OCI-LY3 (cell line): ENCODE results near the gene IL21R.

Experiments
- H2AFZ ChIP-seq: fragments of 200-600, 300-600 bp; shearing (Covaris generic); 2 replicates; pipeline ENCODE4 v1.6.0; 2014; ENCODE audit warnings: antibody characterized with exemption, low read depth, low read length
- H3K27ac ChIP-seq: fragments of 200-600, 300-600 bp; sonication (generic); 2 replicates; pipeline ENCODE4 v1.5.1; 2014; ENCODE audit warnings: mild to moderate bottlenecking, low read length, moderate library complexity, mixed read lengths
- H3K27me3 ChIP-seq: fragments of 200-600, 300-600 bp; sonication (generic); 2 replicates; pipeline ENCODE4 v1.6.1; 2014; ENCODE audit warnings: low read depth, low read length, mixed read lengths
- H3K36me3 ChIP-seq: fragments of 200-600, 300-600 bp; sonication (generic); replicated peaks from 2 replicates; pipeline ENCODE3; 2014; ENCODE audit warnings: low read depth, low read length, mixed read lengths
- H3K4me1 ChIP-seq: fragments of 300-600, 200-600 bp; sonication (generic); 2 replicates; pipeline ENCODE4 v1.6.1; 2014; ENCODE audit warnings: low read length, mixed read lengths
- H3K4me2 ChIP-seq: fragments of 200-600, 300-600 bp; sonication (generic); 2 replicates; pipeline ENCODE4 v1.6.1; 2014; ENCODE audit warnings: low read length, mixed read lengths
- H3K4me3 ChIP-seq: fragments of 300-600, 200-600 bp; sonication (generic); 2 replicates; pipeline ENCODE4 v1.5.1; 2014; ENCODE audit warnings: antibody characterized with exemption, mild to moderate bottlenecking, low read length, moderate library complexity
- H3K79me2 ChIP-seq: fragments of 300-600, 200-600 bp; shearing (Covaris generic); 2 replicates; pipeline ENCODE4 v1.6.1; 2014; ENCODE audit warnings: mild to moderate bottlenecking, low read length, mixed read lengths
- H3K9ac ChIP-seq: fragments of 300-600, 200-600 bp; shearing (Covaris generic); 2 replicates; pipeline ENCODE4 v1.6.0; 2014; ENCODE audit warnings: mild to moderate bottlenecking, low read length, moderate library complexity
- H3K9me3 ChIP-seq: fragments of 200-600, 300-600 bp; shearing (Covaris generic); 2 replicates; pipeline ENCODE4 v1.6.1; 2014; ENCODE audit warnings: low read length, mixed read lengths; ENCODE audit not compliant: insufficient read depth
- H4K20me1 ChIP-seq: fragments of 200-600, 300-600 bp; sonication (generic); 2 replicates; pipeline ENCODE4 v1.6.1; 2016; ENCODE audit warnings: low read length, mixed read lengths; ENCODE audit not compliant: insufficient read depth
- CTCF ChIP-seq: fragments of 200-600, 300-600 bp; sonication (generic); IDR thresholded peaks from 2 replicates; pipeline ENCODE4 v1.5.1; 2014; ENCODE audit warnings: antibody characterized with exemption, low read length, low read depth
- EZH2phosphoT487 ChIP-seq: fragments of 200-600 bp; shearing (Covaris generic); IDR thresholded peaks from 2 replicates; pipeline ENCODE4 v1.6.1; 2018; ENCODE audit warnings: antibody characterized with exemption, mixed run types, low read depth

Gene IL21R

GRCh38 chr16:27374804-27375425 lies 27.1 kb upstream of the IL21R start:
- H3K9ac ChIP-seq = peak overlapping the region; percentile 83
- no peaks in the 10 kb centered on the region for H3K27me3 ChIP-seq
- H3K4me2 ChIP-seq = peak overlapping the region; percentile 81
- H3K9me3 ChIP-seq = peaks cover 9% of the 10 kb centered on the region; the same call in 1 of the 2 replicates
- peak overlapping the region; percentile 99 for H3K27ac ChIP-seq
- H3K4me3 ChIP-seq = peak overlapping the region; percentile 73
- peaks cover 32% of the 10 kb centered on the region for H3K79me2 ChIP-seq
- H4K20me1 ChIP-seq = no peaks in the 10 kb centered on the region
- no peak for TF ChIP-seq EZH2phosphoT487
- peak; percentile 36; the same call in 1 of the 2 replicates for TF ChIP-seq CTCF
- H2AFZ ChIP-seq = no peak overlapping the region
- peaks cover 82% of the 10 kb centered on the region for H3K4me1 ChIP-seq
- peaks cover 4% of the 10 kb centered on the region for H3K36me3 ChIP-seq

GRCh38 chr16:27377666-27378485 lies 24.1 kb upstream of the IL21R start:
- H3K36me3 ChIP-seq = peaks cover 3% of the 10 kb centered on the region
- peaks cover 97% of the 10 kb centered on the region for H3K4me1 ChIP-seq
- TF ChIP-seq EZH2phosphoT487 (no peak), CTCF (no peak)
- no peaks in the 10 kb centered on the region for H3K9me3 ChIP-seq
- no peak overlapping the region for H2AFZ ChIP-seq
- peaks cover 32% of the 10 kb centered on the region for H3K79me2 ChIP-seq
- no peaks in the 10 kb centered on the region for H3K27me3 ChIP-seq
- no peaks in the 10 kb centered on the region for H4K20me1 ChIP-seq
- peak overlapping the region; percentile 99 for H3K27ac ChIP-seq
- H3K4me2 ChIP-seq = peak overlapping the region; percentile 78
- H3K4me3 ChIP-seq = peak overlapping the region; percentile 55
- peak overlapping the region; percentile 81 for H3K9ac ChIP-seq

DNA sequence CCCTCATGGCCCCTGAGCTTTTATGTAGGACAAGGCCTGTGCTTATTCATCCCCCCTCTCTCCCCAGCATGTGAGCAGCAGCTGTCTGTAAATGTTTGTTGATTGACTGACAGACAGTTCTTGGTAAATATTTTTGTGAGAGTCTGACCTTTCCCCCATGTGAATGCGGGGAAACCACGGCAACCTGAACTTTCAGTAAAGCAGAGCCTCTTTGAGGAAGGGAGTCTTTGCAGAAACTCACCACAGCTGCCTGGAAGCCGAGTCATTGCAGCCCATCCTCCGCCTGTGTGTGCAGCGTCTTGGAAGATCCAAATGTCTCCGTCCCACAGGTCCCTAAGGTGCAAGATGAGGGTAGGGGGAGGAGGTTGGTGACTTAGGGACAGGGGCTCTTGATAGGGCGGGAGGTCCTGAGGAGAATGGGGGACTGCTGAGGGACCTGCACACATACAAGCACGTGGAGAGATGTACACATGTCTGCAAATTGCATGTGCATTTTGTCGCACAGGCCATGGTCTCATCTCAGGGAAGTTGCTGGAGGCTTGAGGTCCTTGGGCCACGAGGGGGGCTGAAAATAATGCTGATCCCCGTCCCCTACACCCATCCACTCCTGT lies 23.0 kb upstream of the IL21R start:
- Histone ChIP-seq H3K4me3 (peak overlapping the region; percentile 47), H3K27ac (peak overlapping the region; percentile 99), H3K36me3 (peaks cover 4% of the 10 kb centered on the region), H3K4me2 (peak overlapping the region; percentile 78), H3K27me3 (no peaks in the 10 kb centered on the region), H2AFZ (peak overlapping the region; percentile 36; the same call in 1 of the 2 replicates), H3K9ac (peak overlapping the region; percentile 65), H3K9me3 (peaks cover 2% of the 10 kb centered on the region; the same call in 1 of the 2 replicates), H4K20me1 (no peaks in the 10 kb centered on the region), H3K79me2 (peaks cover 27% of the 10 kb centered on the region), H3K4me1 (peaks cover 87% of the 10 kb centered on the region)
- TF ChIP-seq CTCF (no peak), EZH2phosphoT487 (no peak)

- no peak for TF ChIP-seq CTCF
- no peak for TF ChIP-seq EZH2phosphoT487
- Histone ChIP-seq H3K4me1 (peaks cover 80% of the 10 kb centered on the region), H4K20me1 (no peaks in the 10 kb centered on the region)
Observed at GRCh38 chr16:27379919-27380318, 22.1 kb upstream of the IL21R start.

More at GRCh38 chr16:27379919-27380318, 22.1 kb upstream of the IL21R start:
- H3K36me3 ChIP-seq = peaks cover 14% of the 10 kb centered on the region
- no peak overlapping the region for H2AFZ ChIP-seq
- no peak overlapping the region for H3K4me2 ChIP-seq
- no peak overlapping the region; the same call in 1 of the 2 replicates for H3K9ac ChIP-seq
- peaks cover 12% of the 10 kb centered on the region; the same call in 1 of the 2 replicates for H3K9me3 ChIP-seq
- 0 out of 2 replicates have a peak overlapping the region, but pooled peaks have one; percentile 99 for H3K27ac ChIP-seq
- H3K27me3 ChIP-seq = no peaks in the 10 kb centered on the region
- no peak overlapping the region for H3K4me3 ChIP-seq
- peaks cover 27% of the 10 kb centered on the region for H3K79me2 ChIP-seq
